Fibroblast of skin of right biceps (primary cell): Measurements from ENCODE around the gene TDRD7.

Source experiments
- DNase-seq: peaks from one replicate; pipeline ENCODE4 v3.0.0-alpha.2; 2013

TDRD7 gene

GRCh38 chr9:97507428-97507984 is 95.6 kb downstream of the TDRD7 start:
- no peak for DNase-seq

DNA sequence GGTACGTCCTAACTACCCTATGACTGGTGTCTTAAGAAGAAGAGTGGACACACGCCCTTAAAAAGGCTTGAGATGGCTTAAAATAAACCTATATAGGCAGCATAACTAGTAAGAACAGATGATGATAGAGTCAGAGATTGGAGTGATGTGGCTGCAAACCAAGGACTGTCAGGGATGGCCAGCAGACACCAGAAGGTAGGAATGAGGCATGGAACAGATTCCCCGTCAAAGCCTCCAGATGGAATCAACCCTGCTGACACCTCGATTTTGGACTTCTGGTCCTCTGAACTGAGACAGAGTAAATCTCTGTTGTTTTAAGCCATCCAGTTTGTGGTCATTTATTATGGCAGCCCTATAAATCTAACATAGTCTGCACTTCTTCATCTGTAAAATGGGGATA is 97.0 kb downstream of the TDRD7 start:
- DNase-seq, result no peak

DNA sequence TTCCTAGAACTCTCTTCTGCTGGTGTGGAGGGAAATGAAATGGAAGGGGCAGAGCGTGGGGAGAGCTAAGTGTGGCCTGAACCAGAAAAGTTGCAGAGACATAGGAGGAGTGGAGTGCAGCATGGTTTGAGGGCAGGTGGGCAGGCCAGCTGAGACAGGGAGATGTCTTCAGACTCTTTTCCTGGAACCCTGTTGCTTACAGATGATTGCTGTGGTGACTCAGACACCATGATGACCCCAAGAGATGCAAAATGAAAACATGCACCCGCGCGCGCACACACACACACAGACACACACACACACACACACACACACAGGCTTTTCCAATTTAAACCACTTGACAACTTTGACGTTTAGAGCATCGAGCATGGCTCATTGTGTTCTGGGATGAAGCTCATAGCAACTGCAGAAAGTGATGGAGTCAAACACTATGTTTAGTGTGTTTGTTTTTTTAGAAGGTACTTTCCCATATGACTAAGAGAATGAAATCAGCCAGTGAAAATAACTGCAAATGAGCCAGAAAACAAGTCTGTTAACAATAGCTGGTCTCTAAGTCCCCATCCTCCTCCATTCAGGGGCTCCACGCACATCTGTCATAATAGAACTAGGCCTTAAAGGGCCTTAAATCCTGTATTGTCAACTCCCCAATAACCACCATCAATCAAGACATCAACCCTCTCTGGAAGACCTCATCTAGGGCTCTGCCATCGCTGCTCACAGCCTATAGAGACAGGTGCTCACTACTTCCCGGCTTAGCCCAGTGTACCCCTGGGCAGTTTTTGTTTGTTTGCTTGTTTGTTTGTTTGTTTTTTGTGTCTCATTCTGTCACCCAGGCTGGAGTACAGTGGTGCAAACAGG is 99.1 kb downstream of the TDRD7 start:
- no peak for DNase-seq

- DNase-seq, result no peak
Measured at GRCh38 chr9:97511655-97512427, 99.9 kb downstream of the TDRD7 start.

DNA sequence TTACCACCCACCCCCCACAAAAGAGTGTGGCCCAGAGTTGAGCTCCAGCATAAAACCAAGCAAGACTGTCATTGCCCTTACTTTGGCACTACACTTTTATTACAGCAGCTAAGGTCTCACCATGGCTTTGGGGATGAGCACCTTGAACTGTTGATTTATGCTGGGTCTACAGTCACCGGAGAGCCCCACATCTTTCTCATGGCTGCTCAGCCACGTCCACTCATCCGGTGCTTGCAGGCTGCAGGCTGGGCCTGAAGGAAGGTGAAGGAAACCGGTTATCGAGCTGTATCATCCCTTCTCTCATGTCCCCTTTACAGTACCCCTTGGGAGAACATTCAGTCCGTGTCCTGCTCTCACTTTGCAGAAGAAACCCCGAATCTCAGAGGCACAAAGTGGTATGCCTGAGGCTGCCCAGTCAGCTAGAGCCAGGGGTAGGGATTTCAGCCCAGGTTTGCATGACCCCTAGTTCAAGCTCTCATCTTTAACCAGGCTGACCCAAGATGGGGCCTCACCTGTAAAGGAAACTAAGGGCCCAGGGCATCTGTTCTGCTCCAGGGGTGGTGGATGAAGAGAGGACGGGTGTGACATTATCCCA is 101.2 kb downstream of the TDRD7 start:
- no peak for DNase-seq

GRCh38 chr9:97514531-97514930 is 102.6 kb downstream of the TDRD7 start:
- DNase-seq, result no peak

- DNase-seq, result no peak
Measured at GRCh38 chr9:97515662-97516061, 103.8 kb downstream of the TDRD7 start.

DNA sequence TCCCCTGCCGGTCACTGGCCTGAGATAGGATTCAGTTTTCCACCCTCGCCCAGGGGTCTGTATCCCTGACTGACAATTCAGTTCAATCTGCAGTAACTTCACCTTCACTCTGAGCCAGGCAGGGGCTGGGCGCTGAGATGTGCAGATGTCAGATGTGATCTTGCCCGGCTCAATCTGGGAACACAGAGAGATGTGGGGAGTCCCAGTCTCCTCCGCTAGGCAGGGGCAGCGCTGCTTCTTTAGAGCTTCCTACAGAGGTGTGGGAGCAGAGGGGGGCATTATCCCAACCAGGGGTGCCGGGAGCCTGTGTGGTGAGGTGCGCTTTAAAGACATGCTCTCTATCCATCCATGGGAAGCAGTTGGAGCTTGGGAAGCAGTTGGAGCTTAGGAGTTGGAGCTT is 104.2 kb downstream of the TDRD7 start:
- DNase-seq, result no peak

DNA sequence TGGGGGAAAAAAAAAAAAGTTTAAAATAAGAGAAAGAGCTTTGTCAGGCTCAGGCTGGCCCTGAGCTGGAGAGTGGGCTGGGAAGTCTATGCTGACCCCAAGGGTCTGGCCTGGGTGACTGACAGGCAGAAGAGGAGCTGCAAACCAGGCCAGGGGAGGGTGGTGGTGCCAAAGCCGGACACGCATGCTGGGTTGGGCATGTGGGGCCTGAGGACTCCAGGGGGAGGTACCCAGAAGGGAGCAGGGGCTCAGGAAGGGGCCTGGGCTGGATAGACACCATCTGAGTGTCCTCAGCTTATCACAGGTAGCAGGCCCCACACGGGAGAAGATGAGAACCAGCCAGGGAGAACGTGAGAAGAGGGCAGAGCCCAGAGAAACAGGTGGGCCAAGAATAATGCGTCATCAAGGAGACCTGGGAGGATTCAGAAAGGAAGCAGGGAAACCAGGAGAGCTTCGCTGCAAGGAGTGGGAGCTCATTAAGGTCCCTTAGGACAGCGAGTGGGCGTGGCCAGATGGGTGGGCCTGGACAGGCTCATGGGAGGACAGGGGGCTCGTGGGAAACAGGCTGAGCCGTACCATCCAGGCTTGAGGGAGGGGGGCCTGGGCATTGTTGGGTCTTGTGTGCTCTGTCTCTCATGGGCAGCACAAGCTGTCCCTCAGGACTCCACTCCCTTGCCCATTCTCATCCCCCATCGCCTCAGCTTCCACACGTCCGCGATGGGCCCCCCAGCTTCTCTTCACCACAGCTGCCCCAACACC is 105.6 kb downstream of the TDRD7 start:
- DNase-seq, result no peak

DNA sequence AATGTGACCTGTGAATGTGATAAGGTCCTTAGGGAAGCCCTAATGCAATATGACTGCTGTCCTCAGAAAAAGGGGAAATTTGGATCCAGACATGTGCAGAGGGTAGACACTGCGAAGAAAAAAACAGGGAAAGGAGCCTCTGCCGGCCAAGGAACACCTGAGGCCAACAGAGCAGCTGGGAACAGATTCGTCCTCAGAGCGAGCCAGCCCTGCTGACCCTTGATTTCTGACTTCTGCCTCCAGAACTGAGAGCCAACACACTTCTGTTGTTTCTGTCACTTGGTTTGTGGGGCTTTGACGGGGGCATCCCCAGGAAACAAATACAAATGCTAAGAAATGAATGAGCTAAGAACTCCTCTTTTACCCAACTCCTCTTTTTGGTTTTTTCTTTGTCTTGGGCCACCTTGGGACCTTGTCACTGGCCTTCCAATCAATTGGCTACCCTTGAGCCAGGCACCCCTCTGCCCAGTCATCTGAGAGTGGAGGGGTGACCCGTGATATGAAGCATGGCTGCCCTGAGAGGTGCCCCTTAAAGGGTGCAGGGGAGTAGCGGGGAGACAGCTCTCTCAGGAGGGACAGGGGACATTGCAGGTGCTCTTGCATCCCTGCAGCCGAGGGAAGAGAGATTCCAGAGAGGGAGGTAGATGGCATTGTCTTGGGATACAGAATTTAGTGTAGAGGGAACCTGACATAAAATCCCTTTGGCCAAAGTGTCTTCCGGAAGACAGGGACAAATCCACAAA is 106.4 kb downstream of the TDRD7 start:
- DNase-seq, result no peak

GRCh38 chr9:97518909-97519307 is 107.0 kb downstream of the TDRD7 start:
- peak; percentile 67 for DNase-seq

DNA sequence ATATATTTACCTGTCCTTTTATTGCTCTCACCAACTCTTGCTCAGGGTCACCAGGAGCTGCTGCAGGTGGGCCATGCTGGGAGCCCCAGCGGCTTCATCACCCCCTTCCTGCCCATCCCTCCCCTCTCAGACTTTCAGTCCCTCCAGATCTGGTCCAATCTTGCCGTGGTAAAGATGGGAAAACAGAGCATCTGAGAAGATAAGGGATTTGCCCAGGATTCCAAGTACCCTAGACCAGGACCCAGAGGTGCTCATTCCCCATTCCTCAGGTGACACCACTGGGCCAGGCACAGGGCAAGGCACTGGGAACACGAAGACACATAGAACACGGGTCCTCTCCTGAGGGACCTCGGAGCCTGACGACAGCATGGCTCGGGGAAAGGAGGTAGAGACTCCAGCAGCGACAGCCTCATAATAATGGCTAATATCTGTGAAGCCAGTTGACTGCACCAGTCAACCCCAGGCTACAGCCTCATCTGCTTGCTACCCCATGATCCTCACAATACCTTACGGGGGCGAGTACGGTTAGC is 107.6 kb downstream of the TDRD7 start:
- DNase-seq, result no peak

DNA sequence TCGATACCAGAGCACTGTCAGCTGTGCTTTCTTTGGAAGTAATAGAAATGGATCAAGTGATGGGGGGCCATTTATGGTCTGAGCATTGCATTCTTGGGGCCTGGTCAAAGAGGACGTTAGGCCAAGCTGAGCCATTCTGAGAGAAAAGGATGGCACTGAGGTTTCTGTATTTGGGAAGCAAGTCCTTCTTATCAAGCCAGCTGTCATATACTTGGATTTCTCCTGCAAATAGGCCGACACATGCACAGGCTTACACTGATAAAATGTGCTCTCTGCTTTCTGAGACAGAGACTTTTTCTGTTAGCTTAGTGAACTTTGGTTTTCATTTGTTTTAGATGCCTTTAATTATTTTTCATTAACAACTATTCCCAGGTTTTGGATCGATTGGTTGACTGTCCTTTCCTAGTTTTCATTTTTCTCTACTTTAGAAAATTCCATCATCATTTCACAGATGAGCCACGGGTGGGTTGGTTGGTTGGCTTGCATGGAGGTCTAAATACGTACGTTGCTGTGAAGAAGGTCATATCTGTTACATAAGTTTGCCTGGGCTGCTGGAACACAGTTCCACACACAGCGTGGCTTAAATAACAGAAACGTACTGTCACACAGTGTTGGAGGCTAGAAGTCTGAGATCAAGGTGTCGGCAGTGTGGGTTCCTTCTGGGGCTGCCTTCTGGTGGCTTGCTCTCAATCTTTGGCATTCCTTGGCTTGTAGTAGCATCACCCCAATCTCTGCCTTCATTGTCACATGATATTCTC is 109.9 kb downstream of the TDRD7 start:
- DNase-seq, result no peak

DNA sequence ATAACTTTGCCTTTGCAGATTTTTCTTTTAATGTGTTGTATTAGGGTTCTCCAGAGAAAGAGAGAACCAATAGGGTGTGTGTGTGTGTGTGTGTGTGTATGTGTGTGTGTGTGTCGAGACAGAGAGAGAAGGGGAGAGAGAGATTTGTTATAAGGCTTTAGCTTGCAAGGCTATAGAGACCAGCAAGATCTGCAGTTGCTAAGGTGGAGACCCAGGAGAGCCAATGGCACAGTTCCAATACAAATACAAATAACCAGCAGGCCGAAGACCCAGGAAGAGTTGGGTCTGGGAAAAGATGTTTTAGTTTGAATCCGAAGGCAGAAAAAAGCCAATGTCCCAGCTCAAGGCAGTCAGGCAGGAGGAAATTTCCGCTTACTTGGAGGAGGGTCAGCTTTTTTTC is 112.5 kb downstream of the TDRD7 start:
- no peak for DNase-seq

DNA sequence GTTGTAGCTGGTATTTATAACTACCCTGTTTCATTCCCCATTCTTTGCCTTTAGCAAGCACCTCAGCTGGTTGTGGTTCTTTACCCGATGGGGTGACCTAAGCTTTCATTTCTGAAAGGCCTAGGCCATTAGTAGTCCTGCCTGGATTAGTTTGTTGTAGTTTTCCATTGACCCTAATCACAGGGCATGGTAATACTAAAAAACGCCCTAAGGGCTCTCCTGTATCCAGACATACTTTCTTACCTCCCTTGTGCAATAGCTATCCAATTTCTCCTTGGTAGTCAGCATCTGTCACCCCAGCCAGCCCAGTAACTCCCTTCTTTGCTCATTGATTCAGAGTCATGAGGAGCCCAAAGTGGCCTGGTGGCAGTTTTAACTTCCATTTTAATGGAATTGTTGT is 113.6 kb downstream of the TDRD7 start:
- DNase-seq, result no peak

- no peak for DNase-seq
Measured at GRCh38 chr9:97526895-97527575, 115.1 kb downstream of the TDRD7 start.

GRCh38 chr9:97527626-97528528 is 116.0 kb downstream of the TDRD7 start:
- no peak for DNase-seq

DNA sequence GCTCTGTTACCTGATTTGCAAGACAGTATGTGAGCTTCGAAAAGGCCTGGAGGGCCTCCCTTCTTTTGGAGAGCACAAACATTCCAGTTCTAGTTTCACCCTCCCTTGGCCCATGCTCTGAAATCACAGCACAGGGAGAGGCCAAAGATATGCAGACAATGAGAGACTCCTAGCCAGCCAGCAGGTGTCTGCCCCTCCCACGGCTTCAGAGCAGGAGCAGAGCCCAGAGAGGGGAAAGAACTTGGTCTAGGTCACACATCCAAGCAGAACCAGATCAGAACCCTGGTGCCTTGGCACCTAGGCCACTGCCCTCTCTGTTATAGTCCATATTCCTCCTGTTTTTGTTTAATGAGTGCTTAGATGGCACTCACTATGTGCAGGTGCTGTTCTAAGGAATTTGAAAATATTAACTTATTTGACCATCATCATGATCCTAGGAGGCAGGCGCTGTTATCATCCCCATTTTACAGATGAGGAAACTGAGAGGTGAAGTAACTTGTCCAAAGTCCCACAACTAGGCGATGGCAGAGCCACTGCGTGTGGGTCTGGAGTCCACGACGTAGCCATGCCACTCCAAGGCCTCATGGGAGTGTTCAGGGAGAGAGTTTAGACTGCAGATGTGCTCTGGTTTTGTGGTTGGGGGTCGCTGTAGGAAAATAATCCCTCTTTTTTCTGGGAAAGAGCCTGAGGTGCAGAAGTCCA is 116.8 kb downstream of the TDRD7 start:
- no peak for DNase-seq
